ENCODE measurements around the gene NUBP2. TPM values are rescaled to one million over a fixed set of nuclear protein-coding genes. Genes with fewer than 3 reads are reported as not detected.

Gene NUBP2
- total RNA-seq, 1 experiment from 2014 or later, result 103 TPM

DNA sequence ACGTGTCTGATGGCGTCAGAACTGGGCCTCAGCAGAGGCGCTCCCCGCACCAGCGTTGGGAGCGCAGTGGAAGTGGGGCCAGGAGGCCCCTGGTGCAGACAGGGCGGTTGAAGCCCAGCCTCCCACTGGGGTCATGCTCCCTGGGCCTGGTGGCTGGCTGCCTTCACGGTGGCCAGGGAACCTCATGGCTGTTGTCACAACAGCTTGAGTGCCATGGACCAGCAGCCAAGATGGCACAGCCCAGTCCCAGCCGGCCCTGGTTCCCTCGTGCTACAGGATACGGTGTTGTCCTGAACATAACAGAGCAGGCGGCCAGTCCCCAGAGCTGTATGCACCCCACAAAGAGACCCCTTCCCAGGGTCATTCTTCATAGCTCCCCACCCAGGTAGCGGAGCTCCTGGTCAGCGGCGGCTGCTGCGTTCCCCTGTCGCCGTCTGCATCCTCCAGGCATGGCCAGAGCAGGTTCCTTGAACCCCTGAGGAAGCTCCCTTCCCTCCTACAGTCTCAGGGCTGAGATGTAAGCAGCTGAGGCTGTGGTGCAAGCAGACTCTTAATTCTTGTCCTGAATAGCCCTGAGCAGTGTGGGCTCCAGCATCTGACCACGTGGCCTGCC lies 41.1 kb upstream of the NUBP2 start:
- Histone ChIP-seq H3K9me3 (ENCODE audit: control insufficient read depth in 1 of 2, insufficient read depth in 1 of 2, low read depth in 1 of 2, low read length in 2 of 2) (peaks cover 0 to 4% of the 10 kb centered on the region in 2 experiments; a peak in 2 of 4 replicates), H4K20me1 (ENCODE audit: insufficient read depth) (no peaks in the 10 kb centered on the region), H3K9ac (ENCODE audit: low read length) (no peak overlapping the region), H3K9me2 (ENCODE audit: insufficient read depth) (no peaks in the 10 kb centered on the region), H3K4me2 (ENCODE audit: low read length) (no peak overlapping the region), H3K79me2 (ENCODE audit: insufficient read depth, low read length) (no peaks in the 10 kb centered on the region), H3K4me1 (ENCODE audit: control insufficient read depth in 1 of 2, insufficient read depth in 2 of 2, low read length in 2 of 2) (no peaks in the 10 kb centered on the region), H2AFZ (ENCODE audit: low read depth, low read length, poor library complexity, severe bottlenecking) (no peak overlapping the region), H3K27ac (ENCODE audit: low read depth, low read length) (no peak overlapping the region), H3K36me3 (ENCODE audit: control insufficient read depth in 1 of 2, insufficient read depth in 2 of 2, low read length in 2 of 2) (no peaks in the 10 kb centered on the region), H3K4me3 (replicated peaks in 1 of 2; ENCODE audit: low read depth in 1 of 2, low read length in 2 of 2) (no peak overlapping the region), H3K27me3 (ENCODE audit: insufficient read depth, low read length) (no peaks in the 10 kb centered on the region)
- intact Hi-C loops (cut with micrococcal nuclease), result no loop called here
- no peak for ATAC-seq
- TF ChIP-seq, protein P1, sequence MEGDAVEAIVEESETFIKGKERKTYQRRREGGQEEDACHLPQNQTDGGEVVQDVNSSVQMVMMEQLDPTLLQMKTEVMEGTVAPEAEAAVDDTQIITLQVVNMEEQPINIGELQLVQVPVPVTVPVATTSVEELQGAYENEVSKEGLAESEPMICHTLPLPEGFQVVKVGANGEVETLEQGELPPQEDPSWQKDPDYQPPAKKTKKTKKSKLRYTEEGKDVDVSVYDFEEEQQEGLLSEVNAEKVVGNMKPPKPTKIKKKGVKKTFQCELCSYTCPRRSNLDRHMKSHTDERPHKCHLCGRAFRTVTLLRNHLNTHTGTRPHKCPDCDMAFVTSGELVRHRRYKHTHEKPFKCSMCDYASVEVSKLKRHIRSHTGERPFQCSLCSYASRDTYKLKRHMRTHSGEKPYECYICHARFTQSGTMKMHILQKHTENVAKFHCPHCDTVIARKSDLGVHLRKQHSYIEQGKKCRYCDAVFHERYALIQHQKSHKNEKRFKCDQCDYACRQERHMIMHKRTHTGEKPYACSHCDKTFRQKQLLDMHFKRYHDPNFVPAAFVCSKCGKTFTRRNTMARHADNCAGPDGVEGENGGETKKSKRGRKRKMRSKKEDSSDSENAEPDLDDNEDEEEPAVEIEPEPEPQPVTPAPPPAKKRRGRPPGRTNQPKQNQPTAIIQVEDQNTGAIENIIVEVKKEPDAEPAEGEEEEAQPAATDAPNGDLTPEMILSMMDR (IDR thresholded peaks at IDR 0.05 in 2 of 3, conservative IDR thresholded peaks at IDR 0.05 in 1 of 3; ENCODE audit: borderline replicate concordance in 1 of 3, insufficient read depth in 1 of 3, low read depth in 2 of 3, low read length in 2 of 3), result no peak
- TF ChIP-seq SIN3A (IDR thresholded peaks at IDR 0.05; ENCODE audit: low read depth) (no peak), CBX3 (IDR thresholded peaks at IDR 0.05; ENCODE audit: low read depth) (no peak), YY1 (IDR thresholded peaks at IDR 0.05; ENCODE audit: extremely low read depth, insufficient replicate concordance, low read depth, low read length) (no peak), CEBPB (IDR thresholded peaks at IDR 0.05; ENCODE audit: low read depth) (no peak), FOSL1 (IDR thresholded peaks at IDR 0.05; ENCODE audit: low read depth) (no peak)
- TF ChIP-seq, protein P2, sequence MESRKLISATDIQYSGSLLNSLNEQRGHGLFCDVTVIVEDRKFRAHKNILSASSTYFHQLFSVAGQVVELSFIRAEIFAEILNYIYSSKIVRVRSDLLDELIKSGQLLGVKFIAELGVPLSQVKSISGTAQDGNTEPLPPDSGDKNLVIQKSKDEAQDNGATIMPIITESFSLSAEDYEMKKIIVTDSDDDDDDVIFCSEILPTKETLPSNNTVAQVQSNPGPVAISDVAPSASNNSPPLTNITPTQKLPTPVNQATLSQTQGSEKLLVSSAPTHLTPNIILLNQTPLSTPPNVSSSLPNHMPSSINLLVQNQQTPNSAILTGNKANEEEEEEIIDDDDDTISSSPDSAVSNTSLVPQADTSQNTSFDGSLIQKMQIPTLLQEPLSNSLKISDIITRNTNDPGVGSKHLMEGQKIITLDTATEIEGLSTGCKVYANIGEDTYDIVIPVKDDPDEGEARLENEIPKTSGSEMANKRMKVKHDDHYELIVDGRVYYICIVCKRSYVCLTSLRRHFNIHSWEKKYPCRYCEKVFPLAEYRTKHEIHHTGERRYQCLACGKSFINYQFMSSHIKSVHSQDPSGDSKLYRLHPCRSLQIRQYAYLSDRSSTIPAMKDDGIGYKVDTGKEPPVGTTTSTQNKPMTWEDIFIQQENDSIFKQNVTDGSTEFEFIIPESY (IDR thresholded peaks at IDR 0.05; ENCODE audit: extremely low read depth, insufficient replicate concordance, low read length), result no peak
- TF ChIP-seq, protein P3, sequence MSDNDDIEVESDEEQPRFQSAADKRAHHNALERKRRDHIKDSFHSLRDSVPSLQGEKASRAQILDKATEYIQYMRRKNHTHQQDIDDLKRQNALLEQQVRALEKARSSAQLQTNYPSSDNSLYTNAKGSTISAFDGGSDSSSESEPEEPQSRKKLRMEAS (IDR thresholded peaks at IDR 0.05), result no peak
- TF ChIP-seq, protein P4, sequence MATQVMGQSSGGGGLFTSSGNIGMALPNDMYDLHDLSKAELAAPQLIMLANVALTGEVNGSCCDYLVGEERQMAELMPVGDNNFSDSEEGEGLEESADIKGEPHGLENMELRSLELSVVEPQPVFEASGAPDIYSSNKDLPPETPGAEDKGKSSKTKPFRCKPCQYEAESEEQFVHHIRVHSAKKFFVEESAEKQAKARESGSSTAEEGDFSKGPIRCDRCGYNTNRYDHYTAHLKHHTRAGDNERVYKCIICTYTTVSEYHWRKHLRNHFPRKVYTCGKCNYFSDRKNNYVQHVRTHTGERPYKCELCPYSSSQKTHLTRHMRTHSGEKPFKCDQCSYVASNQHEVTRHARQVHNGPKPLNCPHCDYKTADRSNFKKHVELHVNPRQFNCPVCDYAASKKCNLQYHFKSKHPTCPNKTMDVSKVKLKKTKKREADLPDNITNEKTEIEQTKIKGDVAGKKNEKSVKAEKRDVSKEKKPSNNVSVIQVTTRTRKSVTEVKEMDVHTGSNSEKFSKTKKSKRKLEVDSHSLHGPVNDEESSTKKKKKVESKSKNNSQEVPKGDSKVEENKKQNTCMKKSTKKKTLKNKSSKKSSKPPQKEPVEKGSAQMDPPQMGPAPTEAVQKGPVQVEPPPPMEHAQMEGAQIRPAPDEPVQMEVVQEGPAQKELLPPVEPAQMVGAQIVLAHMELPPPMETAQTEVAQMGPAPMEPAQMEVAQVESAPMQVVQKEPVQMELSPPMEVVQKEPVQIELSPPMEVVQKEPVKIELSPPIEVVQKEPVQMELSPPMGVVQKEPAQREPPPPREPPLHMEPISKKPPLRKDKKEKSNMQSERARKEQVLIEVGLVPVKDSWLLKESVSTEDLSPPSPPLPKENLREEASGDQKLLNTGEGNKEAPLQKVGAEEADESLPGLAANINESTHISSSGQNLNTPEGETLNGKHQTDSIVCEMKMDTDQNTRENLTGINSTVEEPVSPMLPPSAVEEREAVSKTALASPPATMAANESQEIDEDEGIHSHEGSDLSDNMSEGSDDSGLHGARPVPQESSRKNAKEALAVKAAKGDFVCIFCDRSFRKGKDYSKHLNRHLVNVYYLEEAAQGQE (IDR thresholded peaks at IDR 0.05; ENCODE audit: low read depth), result no peak
- ChIA-PET RAD21 (ENCODE audit: low non-redundant PET in 1 of 2, low total read pairs in 2 of 2, uncharacterized antibody in 2 of 2, unreplicated experiment in 2 of 2) (interaction anchor here in 1 of 2 experiments (0.6 kb wide), 1 partner anchor 445 kb away, joined by 4 read pairs; no protein-coding TSS in a partner anchor), POLR2A (no interaction called here), CTCF (no interaction called here)
- no peak for DNase-seq (ENCODE audit: low read depth, low spot score)
- BruUV-seq (replicated peaks), result no TSS peak
